AG09309 (cell line): Measurements from ENCODE around the gene F12.

Experiments
- DNase-seq: peaks from one replicate; pipeline ENCODE4 v3.0.0-alpha.2; 2010; ENCODE audit warnings: low read depth
- H3K4me3 ChIP-seq: 2 replicates; pipeline ENCODE4 v1.5.1; 2011; ENCODE audit warnings: mild to moderate bottlenecking, low read depth, low read length, moderate library complexity; ENCODE audit not compliant: control insufficient read depth
- TF ChIP-seq, protein P1 (sequence below): IDR thresholded peaks from 2 replicates; pipeline ENCODE4 v1.5.1; 2011; ENCODE audit warnings: mild to moderate bottlenecking, low read depth, low read length, inconsistent platforms; ENCODE audit not compliant: insufficient read depth, control insufficient read depth; ENCODE audit errors: missing control alignments

The F12 gene

DNA sequence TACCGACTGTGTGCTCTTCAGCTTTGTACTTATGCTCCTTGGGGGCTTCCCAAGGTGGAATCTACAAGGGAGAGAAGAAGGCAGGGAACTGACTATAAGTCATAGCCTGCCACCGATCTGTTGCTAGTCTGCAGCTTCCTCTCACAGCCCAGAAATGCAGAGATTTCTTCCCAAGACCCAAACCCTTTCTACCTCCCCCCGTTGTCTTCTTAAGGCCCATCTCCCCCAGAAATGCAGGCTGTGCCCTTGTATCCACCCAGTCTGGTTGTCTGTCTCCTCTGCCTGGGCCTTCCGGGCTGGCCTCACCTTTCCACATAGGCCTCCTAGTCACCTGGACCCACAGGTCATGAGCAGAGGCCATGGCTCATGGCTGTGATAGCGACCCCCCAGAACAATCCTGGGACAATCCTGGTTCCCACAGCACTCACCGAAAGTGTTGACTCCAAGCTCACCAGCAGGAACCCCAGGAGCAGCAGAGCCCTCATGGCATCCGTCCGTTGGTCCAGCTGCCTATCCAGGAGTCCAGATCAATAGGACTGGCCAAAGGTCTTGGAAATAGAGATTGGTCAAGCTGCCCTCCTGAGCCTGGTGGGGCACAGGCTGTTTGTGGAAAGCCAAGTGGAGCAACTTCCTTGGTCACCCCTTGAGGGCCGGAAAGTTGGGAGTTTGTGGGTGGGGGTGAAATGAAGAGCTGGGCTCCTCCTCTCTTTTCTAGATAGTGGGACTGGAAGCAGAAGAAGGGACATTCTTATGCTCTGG, at the start of gene F12:
Gene F12 (minus strand): TSS at position 522 of the 759 bp plus-strand sequence. CDS start 37 bp downstream, at position 485.
- no peak for DNase-seq

GRCh38 chr5:177458912-177459350, 49.6 kb upstream of the F12 start:
- H3K4me3 ChIP-seq = no peak overlapping the region
- TF ChIP-seq, protein P1, sequence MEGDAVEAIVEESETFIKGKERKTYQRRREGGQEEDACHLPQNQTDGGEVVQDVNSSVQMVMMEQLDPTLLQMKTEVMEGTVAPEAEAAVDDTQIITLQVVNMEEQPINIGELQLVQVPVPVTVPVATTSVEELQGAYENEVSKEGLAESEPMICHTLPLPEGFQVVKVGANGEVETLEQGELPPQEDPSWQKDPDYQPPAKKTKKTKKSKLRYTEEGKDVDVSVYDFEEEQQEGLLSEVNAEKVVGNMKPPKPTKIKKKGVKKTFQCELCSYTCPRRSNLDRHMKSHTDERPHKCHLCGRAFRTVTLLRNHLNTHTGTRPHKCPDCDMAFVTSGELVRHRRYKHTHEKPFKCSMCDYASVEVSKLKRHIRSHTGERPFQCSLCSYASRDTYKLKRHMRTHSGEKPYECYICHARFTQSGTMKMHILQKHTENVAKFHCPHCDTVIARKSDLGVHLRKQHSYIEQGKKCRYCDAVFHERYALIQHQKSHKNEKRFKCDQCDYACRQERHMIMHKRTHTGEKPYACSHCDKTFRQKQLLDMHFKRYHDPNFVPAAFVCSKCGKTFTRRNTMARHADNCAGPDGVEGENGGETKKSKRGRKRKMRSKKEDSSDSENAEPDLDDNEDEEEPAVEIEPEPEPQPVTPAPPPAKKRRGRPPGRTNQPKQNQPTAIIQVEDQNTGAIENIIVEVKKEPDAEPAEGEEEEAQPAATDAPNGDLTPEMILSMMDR = no peak
- DNase-seq = no peak

More for the DNA sequence above, at the start of gene F12:
- H3K4me3 ChIP-seq = no peak within 1 kb of the TSS
- TF ChIP-seq, protein P1 = no peak

DNA sequence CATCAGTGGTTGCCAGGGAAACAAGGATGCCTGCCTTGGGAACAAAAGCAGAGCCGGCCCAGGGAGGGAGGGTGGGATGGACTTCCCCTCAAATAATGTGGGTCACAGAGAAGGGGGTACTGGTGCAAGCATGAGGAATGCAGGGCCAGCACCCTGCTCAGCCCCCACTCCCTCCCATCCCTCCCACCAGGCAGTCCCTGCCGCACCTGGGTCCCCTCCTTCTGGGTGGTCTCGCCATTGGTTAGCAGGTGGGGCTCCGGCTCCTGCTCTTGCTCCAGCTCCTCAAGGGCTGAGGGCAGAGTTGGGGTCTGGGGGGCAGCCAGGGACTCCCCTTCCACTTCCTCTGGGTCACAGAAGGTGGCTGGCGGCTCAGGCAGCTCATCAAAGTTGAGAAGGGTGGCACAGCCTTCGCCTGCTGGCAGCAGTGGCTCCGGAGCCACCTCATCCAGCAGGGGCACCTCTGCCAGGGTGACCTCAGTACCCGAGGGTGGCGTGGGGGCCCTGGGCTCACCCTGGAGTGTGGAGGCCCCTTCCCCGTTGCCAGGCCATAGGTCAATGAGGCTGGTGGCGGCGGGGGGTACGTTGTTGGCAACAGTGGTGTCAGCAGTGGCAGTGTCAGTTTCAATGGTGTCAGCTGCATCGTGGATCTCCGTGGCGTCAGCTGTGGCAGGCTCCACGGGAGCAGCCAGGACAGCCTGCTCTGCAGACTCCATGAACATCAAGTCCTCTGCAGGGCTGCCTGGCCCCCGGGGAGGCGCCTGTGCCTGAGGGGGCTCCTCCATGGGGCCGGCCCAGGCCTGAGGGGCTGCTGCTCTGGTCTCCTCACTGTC, 48.7 kb upstream of the F12 start:
- TF ChIP-seq, protein P1 = no peak
- no peak overlapping the region for H3K4me3 ChIP-seq

GRCh38 chr5:177456976-177457851, 47.9 kb upstream of the F12 start:
- H3K4me3 ChIP-seq = no peak overlapping the region
- peak; percentile 81 for DNase-seq
- TF ChIP-seq, protein P1 = peak; percentile 66

More for the DNA sequence above, 48.7 kb upstream of the F12 start:
- no peak for DNase-seq

GRCh38 chr5:177456591-177456964, 47.2 kb upstream of the F12 start:
- H3K4me3 ChIP-seq = no peak overlapping the region
- DNase-seq = no peak
- TF ChIP-seq, protein P1 = no peak
